ENCODE results near the gene PRKCQ. TPM values are rescaled to one million over a fixed set of nuclear protein-coding genes. Genes with fewer than 3 reads are reported as not detected.

PRKCQ gene
- total and polyA plus RNA-seq, 4 donors = 0.13 to 3.3 (median 0.45) TPM

DNA sequence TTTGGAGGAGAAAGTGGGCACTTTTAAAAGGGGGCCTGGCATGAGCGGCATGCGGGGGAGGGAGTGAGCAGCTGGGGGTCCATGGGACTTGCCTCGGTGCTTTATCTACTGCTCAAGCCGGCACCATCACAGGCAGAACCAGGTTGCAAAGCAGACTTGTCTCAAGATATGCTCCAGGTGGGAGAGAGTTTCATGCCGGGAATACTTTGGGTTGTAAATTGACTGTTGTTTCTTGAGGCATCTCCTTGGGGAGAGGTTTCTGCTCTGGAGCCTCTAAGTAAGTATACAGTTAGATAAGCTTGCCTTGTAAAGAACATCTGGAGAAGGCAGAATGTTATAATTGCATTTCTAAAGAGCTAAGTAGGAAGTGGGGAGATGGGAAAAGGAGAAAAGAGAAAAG, 42.8 kb upstream of the PRKCQ start (continued):
- TF ChIP-seq ZBTB33 (IDR thresholded peaks at IDR 0.05) = no peak
- TF ChIP-seq JUND (IDR thresholded peaks at IDR 0.05) = no peak

- WGBS = 78% methylated on average over 5 of the region's 5 CpGs
- no peak overlapping the region for H3K27ac ChIP-seq (ENCODE audit: low read depth in 1 of 2, low read length in 2 of 2)
- peaks cover 0 to 4% (median 0%) of the 10 kb centered on the region in 4 donors for H3K27me3 ChIP-seq (ENCODE audit: control insufficient read depth in 4 of 4, insufficient read depth in 4 of 4, low read length in 3 of 4)
- no peak overlapping the region for H3K4me3 ChIP-seq (ENCODE audit: low read depth in 1 of 3, low read length in 3 of 3)
- H3K9ac ChIP-seq (ENCODE audit: low read depth in 1 of 2, low read length in 2 of 2) = no peak overlapping the region
- no peaks in the 10 kb centered on the region for H3K4me1 ChIP-seq (ENCODE audit: control insufficient read depth in 4 of 4, insufficient read depth in 4 of 4, low read length in 3 of 4)
- H3K36me3 ChIP-seq (ENCODE audit: control insufficient read depth in 4 of 4, insufficient read depth in 3 of 4, low read depth in 1 of 4, low read length in 3 of 4) = no peaks in the 10 kb centered on the region
- H3K9me3 ChIP-seq (ENCODE audit: control insufficient read depth in 4 of 4, low read length in 3 of 4) = no peaks in the 10 kb centered on the region
- TF ChIP-seq SP1 (IDR thresholded peaks at IDR 0.05) (no peak), JUND (IDR thresholded peaks at IDR 0.05) (no peak), RXRA (IDR thresholded peaks at IDR 0.05) (no peak), EGR1 (IDR thresholded peaks at IDR 0.05; ENCODE audit: low read depth in 2 of 2) (no peak), ZBTB33 (IDR thresholded peaks at IDR 0.05) (no peak), HNF4G (IDR thresholded peaks at IDR 0.05) (no peak), FOXA1 (IDR thresholded peaks at IDR 0.05) (no peak), GABPA (IDR thresholded peaks at IDR 0.05 in 1 of 2, conservative IDR thresholded peaks at IDR 0.05 in 1 of 2) (no peak), FOXA2 (IDR thresholded peaks at IDR 0.05) (no peak), YY1 (IDR thresholded peaks at IDR 0.05) (no peak)
- TF ChIP-seq, protein P1, sequence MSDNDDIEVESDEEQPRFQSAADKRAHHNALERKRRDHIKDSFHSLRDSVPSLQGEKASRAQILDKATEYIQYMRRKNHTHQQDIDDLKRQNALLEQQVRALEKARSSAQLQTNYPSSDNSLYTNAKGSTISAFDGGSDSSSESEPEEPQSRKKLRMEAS (IDR thresholded peaks at IDR 0.05) = no peak
- TF ChIP-seq, protein P2, sequence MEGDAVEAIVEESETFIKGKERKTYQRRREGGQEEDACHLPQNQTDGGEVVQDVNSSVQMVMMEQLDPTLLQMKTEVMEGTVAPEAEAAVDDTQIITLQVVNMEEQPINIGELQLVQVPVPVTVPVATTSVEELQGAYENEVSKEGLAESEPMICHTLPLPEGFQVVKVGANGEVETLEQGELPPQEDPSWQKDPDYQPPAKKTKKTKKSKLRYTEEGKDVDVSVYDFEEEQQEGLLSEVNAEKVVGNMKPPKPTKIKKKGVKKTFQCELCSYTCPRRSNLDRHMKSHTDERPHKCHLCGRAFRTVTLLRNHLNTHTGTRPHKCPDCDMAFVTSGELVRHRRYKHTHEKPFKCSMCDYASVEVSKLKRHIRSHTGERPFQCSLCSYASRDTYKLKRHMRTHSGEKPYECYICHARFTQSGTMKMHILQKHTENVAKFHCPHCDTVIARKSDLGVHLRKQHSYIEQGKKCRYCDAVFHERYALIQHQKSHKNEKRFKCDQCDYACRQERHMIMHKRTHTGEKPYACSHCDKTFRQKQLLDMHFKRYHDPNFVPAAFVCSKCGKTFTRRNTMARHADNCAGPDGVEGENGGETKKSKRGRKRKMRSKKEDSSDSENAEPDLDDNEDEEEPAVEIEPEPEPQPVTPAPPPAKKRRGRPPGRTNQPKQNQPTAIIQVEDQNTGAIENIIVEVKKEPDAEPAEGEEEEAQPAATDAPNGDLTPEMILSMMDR (IDR thresholded peaks at IDR 0.05; ENCODE audit: low read depth, low read length, missing input control) = no peak
- DNase-seq (ENCODE audit: low spot score) = no peak
Measured at GRCh38 chr10:6621536-6621935, 41.5 kb upstream of the PRKCQ start.

DNA sequence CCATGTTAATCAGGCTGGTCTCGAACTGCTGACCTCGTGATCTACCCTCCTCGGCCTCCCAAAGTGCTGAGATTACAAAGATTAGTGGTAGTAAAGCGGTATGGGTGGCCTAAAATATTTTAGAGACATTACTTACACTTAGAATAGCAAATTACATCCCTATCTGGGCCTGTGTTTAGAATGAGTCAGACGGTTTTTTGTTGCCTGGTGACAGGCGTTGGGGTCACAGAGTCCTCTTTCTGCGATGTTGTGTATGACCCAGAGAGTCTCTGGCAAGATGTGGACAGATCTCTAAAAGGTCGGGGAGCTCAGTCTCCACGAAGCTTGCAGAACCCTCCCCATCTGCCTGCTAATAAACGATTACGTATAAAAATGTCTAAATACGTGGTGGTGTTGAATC, 39.6 kb upstream of the PRKCQ start:
- H3K9ac ChIP-seq (ENCODE audit: low read depth in 1 of 2, low read length in 2 of 2) = no peak overlapping the region
- H3K36me3 ChIP-seq (ENCODE audit: control insufficient read depth in 4 of 4, insufficient read depth in 3 of 4, low read depth in 1 of 4, low read length in 3 of 4) = no peaks in the 10 kb centered on the region
- peaks cover 0 to 1% (median 0%) of the 10 kb centered on the region in 4 donors for H3K27me3 ChIP-seq (ENCODE audit: control insufficient read depth in 4 of 4, insufficient read depth in 4 of 4, low read length in 3 of 4)
- DNase-seq (ENCODE audit: low spot score) = no peak
- no peak overlapping the region for H3K4me3 ChIP-seq (ENCODE audit: low read depth in 1 of 3, low read length in 3 of 3)
- H3K27ac ChIP-seq (ENCODE audit: low read depth in 1 of 2, low read length in 2 of 2) = no peak overlapping the region
- H3K9me3 ChIP-seq (ENCODE audit: control insufficient read depth in 4 of 4, low read length in 3 of 4) = no peaks in the 10 kb centered on the region
- 85% methylated on average over 12 of the region's 12 CpGs for WGBS
- no peaks in the 10 kb centered on the region for H3K4me1 ChIP-seq (ENCODE audit: control insufficient read depth in 4 of 4, insufficient read depth in 4 of 4, low read length in 3 of 4)
- TF ChIP-seq JUND (IDR thresholded peaks at IDR 0.05) (no peak), EGR1 (IDR thresholded peaks at IDR 0.05; ENCODE audit: low read depth in 2 of 2) (no peak), HNF4A (conservative IDR thresholded peaks at IDR 0.05) (no peak), NR2F2 (IDR thresholded peaks at IDR 0.05) (no peak), HNF4G (IDR thresholded peaks at IDR 0.05) (no peak), ATF3 (IDR thresholded peaks at IDR 0.05) (no peak), REST (IDR thresholded peaks at IDR 0.05) (no peak), RXRA (IDR thresholded peaks at IDR 0.05) (no peak), GABPA (IDR thresholded peaks at IDR 0.05 in 1 of 2, conservative IDR thresholded peaks at IDR 0.05 in 1 of 2) (no peak), TAF1 (conservative IDR thresholded peaks at IDR 0.05) (no peak), YY1 (IDR thresholded peaks at IDR 0.05) (no peak), SP1 (IDR thresholded peaks at IDR 0.05) (no peak), FOXA1 (IDR thresholded peaks at IDR 0.05) (no peak)
- TF ChIP-seq, protein P2 (IDR thresholded peaks at IDR 0.05; ENCODE audit: low read depth, low read length, missing input control) = no peak

Data from liver (tissue), 9 donors.